HG02852 (cell line): Measurements from ENCODE around the gene TPD52L2.
"Not testable (repeated sequence)": the region's sequence is repeated elsewhere in the genome, so short reads cannot be mapped to it uniquely, and the experiment has no call there.

ENCODE experiments used
- ATAC-seq: cut with Tn5 transposase; IDR thresholded peaks from one replicate; pipeline ENCODE4 v1.9.1; 2021; ENCODE audit warnings: mild to moderate bottlenecking, moderate library complexity; ENCODE audit not compliant: unreplicated experiment

The TPD52L2 gene

DNA sequence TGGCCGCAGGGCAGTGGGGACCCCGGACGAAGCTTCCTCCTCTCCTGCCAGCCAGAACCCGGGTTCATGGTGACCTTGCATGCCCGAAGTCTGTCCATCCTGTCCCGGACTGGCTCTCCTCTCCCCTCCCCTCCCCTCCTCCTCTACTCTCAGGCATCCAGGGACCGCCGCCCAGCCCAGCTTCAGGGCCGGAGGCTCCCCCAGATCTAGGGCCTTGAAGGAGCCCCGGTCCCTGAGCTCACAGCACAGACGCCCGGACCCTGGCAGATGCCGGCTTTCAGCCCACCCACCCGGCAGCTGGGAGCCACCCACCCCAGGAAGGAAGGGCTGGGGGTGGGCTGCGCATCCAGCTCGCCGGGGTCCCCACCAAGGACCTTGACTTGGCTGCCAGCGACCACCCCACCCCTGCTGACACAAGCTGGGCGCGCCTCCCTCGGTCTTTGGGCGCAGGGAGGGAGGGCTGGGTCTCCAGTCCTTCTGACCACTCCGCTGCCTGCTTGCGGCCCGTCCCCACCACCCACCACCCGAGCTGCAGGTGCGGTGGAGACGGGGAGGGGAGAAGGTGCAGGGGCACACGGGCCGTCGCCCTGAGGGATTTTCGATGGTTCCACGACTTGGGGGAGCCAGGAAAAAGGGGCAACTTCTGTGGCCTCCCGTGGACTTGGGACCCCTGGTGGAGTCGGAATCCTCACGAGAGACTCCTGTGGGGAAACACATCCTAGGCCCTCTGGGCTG, 9.5 kb upstream of the TPD52L2 start:
- no peak for ATAC-seq

- no peak for ATAC-seq
Observed at GRCh38 chr20:63856098-63856511, 9.0 kb upstream of the TPD52L2 start.

DNA sequence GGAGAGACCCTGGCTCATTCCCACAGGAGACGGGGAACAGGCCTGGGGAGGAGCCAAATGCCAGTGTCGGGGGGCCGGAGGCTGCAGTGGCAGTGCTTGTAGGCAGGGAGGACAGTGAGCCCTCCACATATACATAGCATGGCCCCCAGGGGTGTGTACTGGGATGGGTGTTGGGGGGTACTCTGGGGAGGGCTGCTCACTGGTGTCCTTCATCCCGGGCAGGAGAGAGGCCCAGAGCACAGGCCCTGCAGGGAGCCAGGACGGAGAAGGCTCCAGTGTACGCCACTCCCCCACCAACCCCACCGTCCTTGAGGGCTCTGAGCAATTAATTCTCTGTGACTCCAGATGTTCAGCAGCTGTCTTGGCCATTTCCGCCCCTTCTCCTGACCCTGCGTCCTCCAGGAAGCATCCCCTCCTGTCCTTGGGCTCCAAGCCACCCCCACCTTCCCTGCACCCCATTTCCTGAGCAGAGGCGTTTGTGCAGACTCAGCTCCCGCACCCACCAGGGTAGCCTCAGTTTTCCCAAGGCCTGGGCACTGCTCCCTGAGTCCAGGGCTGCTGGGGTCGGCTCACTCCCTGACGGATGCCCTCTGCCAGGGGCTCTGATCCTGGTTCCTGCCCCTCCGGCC, 7.2 kb upstream of the TPD52L2 start:
- no peak for ATAC-seq

GRCh38 chr20:63858393-63859165, 6.5 kb upstream of the TPD52L2 start:
- ATAC-seq = no peak

DNA sequence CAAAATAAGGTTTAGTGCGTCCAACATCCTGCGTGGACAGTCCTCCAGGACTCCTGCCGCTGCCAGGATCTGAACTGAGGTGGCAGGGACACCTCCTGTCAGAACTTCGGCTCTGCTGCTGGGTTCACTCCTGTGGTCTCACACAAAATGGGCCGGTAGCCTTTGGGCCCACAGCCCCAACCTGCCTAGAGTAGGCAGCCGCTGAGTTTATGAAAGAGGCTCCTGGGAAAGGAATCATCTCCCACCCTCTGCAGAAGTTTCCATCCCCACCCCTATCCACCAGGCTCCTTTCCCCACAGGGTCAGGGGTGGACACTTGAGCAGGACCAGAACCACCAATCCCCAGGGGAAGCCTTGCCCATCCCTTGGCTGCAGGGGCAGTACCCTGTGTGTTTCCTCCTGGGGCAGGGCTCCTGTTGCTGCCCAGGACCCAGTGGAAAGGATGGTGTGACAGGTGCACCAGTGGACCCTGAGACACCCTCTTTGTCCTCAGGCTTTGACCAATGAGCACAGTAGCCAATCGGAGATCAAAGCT, 5.8 kb upstream of the TPD52L2 start:
- ATAC-seq = no peak

DNA sequence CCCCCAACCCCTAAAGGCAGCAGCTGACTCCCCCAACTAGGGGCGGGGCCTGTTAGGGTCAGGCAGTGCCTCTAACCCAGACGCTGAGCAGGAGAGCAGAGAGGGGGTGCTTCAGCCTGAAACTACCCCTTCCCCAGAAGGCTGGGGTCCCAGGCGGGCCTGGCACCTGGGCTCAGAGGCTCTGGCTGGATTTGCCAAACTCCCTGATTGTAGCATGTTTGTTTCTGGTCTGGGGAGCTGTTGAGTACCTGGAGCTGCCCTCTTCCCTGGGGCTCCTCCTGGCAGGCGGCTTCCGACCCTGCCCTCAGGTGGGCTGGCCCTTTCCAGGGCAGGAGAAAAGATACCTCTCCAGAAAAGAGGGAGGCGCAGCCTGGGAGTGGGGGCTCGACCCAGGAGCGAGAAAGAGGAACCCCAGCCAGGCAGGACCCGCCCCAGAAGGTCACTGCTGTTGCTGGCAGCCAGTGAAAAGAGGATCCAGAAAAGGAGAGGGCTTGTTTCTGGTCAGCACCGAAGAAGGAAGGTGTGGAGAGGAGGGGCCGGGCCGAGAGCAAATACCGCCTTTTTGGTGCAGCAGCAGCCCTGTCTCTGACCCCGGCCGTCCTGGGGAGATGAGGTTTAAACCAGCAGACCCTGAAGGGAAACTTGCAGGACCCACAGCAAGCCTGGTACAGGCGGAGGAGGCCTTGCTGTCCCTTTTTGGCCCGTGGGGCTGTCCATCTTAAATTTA, 4.6 kb upstream of the TPD52L2 start:
- no peak for ATAC-seq

GRCh38 chr20:63861365-63861934, 3.6 kb upstream of the TPD52L2 start, which contains the start of gene ABHD16B:
TSS of gene ABHD16B (plus strand) at chr20:63861498. CDS start at chr20:63861541, 43 bp downstream.
- no peak for ATAC-seq

- no peak for ATAC-seq
Observed at GRCh38 chr20:63861981-63862901, 2.8 kb upstream of the TPD52L2 start.

DNA sequence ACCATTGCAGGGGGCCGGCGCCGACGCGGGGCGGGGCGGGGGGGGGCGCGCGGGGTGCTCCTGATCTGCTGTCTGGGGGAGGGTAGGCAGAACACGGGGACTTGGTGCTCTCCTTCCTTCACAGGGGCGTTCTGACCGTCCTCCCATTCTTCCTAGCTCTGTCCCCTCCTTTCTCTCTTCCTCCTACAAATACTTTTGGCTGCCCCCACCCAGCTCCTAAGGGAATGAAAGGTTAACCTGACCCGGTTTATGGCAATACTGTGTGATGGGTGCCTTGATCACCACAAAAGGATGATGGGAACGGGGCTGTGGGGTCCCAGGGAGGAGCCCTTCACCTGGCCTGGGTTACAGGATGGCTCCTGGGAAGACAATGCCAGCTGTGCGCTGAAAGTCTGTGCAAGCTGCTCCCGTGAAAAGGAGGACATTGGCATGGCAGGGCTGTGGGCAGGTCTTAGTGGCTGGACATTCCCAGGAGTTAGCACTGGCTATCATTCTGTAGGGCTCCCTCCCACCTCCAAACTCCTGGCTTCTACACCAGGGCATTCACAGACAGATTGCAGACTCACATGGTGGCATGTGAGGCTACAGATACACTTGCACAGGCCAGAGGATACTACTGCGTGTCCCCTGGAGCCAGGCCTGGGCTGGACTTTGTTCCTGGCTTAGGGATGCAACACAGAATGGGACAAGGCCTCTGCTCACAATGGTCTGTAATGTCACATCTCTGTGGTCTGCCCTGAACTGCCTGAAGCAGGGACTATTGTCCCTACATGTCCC, 1.9 kb upstream of the TPD52L2 start:
- no peak for ATAC-seq

DNA sequence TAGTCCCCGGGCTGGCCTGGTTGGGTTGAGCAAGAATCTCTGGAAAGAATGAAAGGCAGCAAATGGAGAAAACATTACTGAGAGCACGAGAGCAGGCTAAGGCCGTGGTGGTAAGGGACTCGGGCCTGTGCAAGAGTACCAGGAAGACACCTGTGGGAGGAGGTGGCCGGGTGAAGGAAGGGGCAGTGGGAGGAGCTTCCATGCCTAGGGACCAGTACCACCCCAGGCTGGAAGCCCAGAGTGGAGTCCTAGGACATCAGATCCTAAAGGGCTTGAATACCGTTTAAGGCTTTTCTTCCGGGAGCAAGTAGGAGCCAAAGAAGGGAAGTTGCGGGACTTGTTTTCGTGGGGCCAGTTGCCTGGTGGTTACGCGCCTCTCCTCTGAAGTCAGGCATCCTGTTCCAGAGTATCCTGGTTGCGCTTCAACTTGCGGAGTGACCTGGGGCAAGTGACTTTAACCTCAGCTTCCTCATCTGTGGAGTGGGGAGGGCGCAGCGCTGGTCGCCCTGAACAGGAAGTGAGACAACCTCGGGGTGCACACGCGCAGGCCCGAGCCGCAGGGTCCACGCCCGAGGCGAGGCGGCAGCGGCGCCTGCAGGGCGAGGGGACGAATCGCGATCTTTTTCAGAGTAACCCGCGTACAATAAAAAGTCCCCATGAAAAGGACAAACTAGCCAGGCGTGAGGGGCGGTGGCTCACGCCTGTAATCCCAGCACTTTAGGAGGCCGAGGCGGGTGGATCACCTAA, 1.1 kb upstream of the TPD52L2 start:
- peak; percentile 59 for ATAC-seq

DNA sequence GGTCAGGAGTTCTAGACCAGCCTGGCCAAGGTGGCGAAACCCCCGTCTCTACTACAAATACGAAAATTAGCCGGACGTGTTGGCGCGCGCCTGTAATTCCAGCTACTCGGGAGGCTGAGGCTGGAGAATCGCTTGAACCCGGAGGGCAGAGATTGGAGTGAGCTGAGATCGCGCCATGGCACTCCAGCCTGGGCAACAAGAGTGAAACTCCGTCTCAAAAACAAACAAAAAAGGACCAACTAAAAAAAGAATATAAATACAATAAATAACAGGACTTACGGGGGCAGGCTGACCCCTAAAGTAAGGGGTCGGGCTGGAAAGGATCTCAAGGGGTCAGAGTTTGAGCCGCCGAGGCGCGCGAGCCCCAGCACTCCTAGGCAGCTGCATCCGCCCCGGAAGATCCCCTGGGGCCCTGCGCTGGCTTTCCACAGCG, 509 bp upstream of the TPD52L2 start:
- ATAC-seq = no peak

DNA sequence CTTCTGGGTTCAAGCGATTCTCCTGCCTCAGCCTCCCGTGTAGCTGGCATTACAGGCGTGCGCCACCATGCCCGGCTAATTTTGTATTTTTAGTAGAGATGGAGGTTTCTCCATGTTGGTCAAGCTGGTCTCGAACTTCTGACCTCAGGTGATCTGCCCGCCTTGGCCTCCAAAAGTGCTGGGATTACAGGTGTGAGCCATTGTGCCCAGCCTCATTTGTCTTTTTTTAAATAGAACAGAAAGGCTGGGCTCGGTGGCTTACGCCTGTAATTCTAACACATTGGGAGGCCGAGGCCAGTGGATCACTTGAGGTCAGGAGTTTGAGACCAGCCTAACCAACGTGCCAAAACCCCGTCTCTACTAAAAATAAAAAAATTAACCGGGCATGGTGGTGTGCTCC, 2.0 kb downstream of the TPD52L2 start:
- ATAC-seq = not testable (repeated sequence)

DNA sequence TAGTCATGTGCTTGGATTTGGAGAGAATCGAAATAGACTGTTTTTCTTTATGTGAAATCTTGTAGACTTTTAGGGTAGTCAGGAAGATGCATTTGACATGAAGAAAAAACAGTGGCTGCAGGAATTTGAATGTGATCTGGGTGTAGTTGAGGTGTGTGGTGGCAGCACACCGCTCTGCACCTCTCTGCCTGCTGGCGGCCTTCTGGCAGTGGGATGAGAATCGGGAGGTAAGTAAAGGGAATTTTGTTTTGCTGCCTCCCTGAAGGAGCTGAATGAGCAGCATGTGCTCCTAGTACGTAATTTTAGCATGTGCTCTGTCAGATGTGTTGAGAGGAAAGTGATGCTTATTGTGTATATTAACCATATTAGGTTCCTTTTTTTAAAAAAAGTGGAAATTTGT, 3.2 kb downstream of the TPD52L2 start:
- no peak for ATAC-seq

DNA sequence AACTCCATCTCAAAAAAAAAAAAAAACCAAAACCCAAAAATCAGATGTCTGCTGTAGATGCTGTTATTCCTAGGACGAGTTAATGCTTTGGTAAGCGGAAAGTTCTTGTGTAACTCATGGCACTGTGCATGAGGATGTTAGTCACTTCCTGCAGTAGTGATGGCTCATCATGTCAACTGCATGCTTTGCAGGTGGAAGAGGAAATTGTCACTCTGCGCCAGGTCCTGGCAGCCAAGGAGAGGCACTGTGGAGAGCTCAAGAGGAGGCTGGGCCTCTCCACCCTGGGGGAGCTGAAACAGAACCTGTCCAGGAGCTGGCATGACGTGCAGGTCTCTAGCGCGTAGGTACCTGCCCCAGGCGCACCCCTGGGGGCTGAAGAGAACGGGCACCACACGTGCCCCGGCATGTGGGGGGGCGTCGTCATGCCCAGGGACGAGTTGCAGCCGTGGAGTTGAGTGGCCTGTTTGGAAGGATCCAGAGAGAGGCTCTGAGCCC, 8.5 kb downstream of the TPD52L2 start:
- no peak for ATAC-seq

DNA sequence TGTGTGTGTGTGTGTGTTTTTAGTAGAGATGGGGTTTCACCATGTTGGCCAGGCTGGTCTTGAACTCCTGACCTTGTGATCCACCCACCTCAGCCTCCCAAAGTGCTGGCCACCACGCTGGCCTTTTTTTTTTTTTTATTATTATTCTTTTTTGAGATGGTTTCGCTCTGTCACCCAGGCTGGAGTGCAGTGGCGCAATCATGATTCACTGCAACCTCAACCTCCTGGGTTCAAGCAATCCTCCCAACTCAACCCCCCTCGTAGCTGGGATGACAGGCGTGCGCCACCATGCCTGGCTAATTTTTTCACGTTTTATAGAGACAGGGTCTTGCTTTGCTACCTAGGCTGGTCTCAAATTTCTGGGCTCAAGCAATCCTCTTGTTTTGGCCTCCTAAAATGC, 9.2 kb downstream of the TPD52L2 start:
- ATAC-seq = not testable (repeated sequence)

- no peak for ATAC-seq
Observed at GRCh38 chr20:63876489-63877036, 11.5 kb downstream of the TPD52L2 start.

DNA sequence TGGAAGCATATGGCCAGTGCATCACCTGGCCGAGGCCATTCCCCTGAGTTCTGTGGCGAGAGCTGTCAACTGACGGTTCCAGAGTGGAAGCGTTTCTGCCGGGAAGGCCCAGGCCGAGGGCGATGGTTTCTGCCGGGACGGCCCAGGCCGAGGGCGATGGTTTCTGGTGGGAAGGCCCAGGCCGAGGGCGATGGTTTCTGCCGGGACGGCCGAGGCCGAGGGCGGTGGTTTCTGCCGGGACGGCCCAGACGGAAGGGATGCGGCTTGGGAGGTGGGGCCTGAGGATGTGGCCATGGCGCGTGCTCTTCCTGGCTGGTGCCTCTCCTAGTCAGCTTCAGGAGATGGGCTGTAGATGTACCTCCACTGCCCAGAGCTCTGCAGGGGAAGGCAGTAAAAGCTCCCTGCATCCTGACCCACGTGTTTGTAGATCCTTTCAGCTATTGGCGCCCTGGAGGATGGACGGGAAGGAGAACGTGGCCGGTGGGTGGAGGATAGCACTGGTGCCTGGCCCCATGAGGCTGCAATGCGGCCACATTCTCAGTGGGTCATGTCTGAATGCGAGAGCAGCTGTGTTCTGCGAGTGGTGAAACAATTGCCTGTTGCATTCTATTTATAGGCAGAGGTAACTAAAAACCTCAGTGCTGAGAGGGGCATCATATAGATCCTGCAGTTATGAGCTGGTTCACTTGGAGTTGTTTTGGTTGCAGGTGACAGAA, 12.8 kb downstream of the TPD52L2 start:
- no peak for ATAC-seq
